Kasumi-1 (cell line): ENCODE results near the gene CHAF1A.
A peak's percentile ranks its signal among the peaks of the same experiment; 100 is the strongest.

Experiments used
- DNase-seq, 2 experiments: peaks; one replicate each; lab custom pipeline; 2025; lab: John Stamatoyannopoulos, UW

Gene CHAF1A

DNA sequence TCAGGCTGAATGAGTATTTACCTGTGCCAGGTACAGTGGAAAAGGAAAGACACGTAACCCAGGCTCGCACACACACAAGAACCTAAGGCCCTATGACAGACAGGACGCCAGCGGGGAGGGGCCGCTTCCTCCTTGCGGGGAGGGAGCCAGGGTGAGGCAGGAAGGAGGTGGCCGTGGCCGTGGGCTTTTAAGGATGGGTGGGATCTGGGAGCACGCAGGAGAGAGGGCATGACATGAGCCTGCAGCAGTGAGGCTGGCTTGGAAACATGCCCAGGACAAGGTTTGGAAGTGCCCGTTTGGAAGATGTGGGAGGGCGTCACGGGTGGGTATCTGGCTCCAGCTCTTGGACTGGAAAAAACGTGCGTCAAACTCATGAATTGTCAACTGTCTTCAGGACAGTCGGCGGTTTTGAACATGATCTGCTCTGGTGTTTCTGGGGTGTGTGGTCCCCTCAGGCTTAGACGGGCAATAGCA is 22.1 kb upstream of the CHAF1A start:
- DNase-seq: no peak

DNA sequence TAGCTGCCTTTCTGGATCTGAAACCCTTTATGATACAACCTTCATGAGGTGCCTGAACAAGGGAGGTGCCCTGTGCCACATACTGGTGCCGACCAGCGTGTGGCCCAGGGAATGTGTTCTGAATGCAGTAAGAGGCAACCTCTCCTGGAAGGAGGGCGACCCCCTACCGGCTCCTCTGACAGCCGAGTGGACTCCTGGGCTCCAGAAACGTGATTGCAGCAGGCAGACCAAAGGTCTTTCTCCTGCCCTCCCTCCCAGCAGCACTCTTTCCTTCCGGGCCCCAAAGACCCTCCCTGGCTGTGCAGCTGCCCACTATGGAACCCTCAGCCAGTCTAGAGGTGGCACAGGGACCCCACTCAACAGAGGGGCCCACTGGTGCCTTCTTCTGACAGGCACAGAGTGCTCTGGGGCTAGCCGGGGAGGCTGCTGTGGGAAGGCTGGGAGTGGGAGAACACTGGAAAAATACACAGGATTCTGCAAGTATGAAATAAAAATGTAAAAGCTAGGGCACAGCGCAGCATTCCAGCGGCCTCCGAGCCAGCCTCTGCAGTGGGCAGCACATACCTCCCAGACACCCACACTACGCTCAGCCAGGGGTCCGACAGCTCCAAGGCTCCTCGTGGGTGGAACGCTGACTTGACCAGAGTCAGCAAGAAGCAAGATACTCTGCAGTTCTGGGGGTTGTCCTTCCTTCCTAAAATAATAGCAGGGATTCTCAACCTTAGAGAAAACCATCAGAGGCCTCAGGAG is 17.0 kb upstream of the CHAF1A start:
- DNase-seq: no peak

DNA sequence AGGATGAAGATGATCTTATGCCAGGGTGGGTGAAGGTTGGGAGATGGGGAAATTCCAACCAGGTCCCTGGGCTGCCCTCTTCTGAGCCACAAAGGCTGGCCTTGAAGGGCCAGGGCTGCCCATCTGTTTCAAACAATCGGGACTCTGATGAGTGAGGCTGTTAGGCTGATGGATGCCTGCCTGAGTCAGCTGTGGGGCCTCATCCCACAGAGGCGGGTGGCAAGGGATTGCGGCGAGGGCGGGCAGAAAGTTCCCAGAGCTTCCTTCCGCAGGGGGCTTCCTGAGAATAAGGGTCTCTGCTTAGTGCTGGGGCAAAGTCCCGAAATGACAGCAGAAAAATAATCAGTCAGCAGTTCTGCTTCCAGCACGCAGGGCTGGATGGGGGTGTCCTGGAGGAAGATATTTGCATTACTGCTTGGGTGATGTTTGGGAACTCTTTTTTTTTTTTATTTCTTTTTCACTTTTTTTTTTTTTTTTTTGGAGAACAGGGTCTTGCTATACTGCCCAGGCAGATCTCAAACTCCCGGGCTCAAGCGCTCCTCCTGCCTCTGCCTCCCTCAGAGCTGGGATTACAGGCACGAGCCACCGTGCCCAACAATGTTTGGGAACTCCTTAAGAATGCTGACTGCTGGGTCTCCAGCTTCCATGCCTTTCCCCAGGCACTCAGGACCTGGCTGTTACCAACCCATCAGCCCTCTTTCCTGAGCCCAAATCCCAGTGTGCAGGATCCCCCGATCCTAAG is 16.2 kb upstream of the CHAF1A start:
- DNase-seq: no peak

DNA sequence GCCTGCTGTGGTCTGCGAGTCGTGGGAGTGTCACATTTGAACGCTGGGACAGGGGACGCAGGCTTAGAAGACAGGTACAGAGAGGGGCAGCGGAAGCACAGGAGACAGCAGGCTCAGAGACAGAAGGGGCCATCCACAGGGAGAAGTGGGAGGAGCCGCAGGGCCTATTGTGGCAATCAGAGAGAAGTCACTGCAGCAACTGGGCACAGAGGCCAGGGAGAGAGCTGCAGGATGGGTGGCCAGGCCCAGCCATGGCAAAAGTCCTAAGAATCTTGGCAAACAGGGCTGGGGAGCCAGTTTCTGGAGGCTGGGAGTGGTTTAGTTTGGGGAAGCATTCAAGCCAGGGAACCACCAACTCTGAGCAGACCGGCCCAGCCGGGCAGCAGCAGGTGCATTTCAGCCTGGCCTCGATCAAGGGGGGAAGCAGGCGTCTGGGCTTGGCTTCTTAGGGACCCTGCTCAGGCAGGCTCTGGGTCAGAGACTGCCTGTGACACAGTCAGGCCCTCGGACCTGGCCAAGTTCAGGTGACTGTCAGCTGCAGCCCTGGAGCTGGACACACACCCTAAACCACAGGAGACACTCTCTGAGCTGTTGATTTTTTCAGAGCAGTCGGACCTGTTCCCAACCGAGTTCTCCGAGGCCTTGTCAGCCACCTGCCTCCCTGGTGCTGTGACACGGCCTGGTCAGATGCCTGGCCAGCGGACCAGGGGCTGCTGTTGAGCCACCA is 13.9 kb upstream of the CHAF1A start:
- DNase-seq: no peak

DNA sequence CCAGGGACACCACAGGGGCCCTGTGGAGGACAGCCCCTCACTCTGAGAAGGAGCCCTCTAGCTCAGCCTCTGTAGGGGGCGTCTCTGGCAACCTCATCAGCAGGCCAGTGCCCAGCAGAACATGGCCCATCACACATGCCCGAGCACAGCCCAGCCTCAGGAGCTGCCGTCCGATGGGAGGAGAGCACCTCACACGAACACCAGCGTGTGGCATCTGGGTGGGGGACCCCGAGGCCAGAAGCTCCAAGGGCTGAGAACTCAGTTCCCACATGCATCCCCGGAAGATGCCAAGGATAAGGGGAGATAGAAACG is 13.4 kb upstream of the CHAF1A start:
- no peak for DNase-seq

DNA sequence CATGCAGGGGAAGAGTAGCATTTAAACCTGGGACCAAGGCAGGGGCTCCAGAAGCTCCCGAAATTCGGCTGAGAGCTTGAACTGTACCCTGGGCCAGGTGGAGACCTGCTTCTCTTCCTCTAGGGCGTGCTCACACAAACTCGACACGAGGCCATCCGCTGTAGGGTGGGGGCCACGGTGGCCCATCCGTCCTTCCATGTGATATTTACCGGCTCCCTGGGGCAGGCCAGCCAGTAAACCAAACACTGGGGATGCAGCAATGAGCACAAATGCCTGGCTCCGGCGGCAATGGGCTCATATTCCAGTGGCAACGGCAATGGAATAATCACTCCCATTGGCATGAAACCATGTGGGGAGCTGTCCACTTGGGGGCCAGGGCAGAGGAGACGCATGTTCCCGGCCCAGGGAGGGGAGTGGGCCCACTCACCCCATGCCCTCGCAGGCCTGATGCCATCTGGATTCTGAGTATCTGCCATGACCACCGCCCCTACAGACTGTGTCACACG is 12.9 kb upstream of the CHAF1A start:
- no peak for DNase-seq

DNA sequence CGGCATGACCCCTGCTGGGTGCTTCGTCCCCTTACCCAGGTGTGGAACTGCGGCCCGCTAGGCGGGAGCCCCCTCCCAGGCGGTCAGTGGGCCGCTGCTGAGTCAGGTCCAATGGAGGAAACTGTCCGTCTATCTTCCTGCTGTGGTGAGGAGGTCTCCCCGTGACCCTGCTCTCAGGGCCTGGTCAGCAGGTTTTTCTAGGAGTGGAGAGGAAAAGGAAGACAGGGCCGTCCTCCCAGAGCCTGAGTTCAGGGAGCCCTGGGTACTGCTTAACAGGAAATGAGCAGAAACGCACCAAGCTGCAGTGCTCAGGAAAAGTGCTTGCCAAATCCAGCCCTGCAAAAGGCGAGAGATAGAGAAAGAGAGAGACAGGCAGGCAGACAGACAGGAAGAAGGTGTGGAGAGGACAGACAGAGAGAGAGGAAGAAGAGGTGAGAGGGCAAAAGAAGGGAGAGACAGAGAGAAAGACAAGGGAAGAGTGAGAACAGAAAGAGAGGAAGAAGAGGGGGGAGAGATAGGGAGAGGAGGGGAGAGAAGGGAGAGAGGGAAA is 12.3 kb upstream of the CHAF1A start:
- peak; percentile 61 to 70 for DNase-seq

DNA sequence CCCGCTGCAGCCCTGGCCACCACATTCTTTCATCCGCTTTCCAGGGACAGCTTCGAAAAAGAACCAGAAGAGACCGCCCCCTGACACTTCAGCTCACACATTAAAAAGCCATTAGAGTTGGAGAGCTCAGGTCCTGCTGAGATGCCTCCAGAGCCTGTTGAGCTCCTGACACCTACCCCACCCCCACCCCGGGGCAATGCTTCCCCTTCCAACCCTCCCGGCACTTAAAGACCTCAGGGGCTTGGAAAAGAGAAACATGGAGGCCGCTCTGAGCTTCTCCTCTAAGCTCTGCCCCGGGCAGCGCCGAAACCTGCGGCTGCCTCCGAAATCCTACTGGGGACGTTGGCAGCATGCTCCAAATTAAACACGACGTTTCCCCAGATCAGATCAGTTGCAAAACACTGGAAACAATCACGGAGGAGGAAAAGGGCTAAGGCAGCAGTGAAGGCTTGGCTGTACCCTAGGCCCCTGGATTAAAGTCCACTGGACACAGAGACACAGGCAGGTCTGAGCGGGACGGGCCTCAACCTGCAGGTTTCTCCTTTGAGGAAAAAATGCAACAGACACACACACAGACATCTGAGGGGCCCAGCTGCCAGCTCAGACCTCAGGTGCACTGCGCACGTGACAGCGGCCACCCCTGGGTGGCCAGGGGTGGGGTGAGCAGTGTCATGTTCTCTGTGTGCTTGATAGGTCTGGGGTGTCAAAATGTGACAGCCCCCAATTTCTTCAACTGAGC is 11.7 kb upstream of the CHAF1A start:
- DNase-seq: peak; percentile 61 to 70

DNA sequence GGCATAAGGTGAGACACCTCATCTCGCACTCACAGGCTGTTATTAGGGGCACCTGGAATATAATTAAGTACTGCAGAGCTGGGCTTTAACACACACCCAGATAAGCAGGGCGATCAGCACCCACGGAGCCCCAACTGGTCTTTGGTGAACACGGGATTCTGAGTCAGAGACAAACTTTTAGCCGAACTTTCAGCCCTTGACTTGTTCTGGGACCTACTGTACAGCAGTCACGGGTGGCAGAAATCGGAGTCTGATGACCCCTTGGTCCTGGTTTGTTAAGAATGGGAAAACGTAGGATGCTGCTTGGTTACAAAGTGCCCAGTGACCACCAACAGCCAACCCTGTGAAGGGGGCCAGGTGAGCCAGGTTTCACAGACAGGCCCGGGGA is 11.1 kb upstream of the CHAF1A start:
- DNase-seq: no peak

DNA sequence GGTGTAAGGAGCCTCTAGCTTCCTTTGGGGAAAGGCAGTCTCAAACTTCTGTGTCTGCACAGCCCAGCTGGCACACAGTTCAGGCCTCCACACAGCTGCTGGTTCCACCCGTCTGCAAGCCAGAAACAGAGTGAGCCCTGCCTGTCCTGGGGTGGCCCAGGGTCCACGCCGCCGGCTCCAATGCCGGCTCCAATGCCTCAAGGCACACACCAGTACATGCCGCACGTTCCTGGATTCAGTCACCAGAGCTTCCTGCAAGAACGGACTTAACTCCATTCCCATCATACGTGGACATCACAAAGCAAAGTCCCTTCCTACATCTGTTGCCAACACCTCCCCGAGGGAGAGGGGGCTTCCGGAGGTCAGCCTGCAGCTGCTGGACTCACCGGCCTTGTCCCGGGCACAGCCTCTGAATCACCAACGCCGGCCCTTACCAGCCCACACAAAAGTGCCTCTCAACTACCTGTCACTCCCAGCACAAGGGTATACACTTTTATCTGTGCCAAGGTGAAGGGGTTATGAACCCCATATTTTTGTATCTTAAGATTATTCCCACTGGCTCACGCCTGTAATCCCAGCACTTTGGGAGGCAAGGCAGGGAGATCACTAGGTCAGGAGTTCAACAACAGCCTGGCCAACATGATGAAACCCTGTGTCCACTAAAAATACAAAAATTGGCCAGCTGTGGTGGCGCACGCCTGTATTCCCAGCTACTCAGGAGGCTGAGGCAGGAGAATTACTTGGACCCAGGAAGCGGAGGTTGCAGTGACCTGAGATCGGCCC is 10.5 kb upstream of the CHAF1A start:
- no peak for DNase-seq

DNA sequence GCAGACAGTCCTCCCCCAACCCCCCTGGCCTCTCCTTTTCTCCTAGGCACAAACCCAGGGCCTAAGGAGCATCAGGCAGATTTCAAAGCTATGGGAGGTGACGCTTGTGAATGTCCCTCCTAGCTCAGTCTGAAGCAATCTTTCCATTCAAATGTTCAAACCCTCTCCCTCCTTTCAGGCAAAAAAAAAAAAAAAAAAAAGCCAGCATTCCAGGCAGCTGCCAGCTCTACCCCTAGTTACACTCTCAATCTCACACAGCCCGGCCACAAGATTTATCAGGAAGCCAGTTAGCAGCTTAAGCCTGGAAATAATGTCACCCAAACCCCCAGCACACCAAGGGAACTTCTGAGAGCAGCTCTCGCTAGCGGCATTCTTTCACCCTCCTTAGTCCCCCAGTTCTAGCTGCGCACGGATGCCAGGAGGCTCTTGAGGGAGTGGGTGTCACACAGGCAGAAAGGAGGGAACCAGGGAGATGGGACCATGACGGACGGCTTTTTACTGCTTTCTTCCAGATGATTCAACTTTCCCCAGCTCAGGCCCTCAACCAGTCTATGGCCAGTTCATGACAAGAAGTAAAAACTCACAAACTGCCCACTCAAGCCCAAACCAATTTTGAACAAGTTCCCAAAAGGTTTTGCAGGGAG is 8.4 kb upstream of the CHAF1A start:
- DNase-seq: no peak

DNA sequence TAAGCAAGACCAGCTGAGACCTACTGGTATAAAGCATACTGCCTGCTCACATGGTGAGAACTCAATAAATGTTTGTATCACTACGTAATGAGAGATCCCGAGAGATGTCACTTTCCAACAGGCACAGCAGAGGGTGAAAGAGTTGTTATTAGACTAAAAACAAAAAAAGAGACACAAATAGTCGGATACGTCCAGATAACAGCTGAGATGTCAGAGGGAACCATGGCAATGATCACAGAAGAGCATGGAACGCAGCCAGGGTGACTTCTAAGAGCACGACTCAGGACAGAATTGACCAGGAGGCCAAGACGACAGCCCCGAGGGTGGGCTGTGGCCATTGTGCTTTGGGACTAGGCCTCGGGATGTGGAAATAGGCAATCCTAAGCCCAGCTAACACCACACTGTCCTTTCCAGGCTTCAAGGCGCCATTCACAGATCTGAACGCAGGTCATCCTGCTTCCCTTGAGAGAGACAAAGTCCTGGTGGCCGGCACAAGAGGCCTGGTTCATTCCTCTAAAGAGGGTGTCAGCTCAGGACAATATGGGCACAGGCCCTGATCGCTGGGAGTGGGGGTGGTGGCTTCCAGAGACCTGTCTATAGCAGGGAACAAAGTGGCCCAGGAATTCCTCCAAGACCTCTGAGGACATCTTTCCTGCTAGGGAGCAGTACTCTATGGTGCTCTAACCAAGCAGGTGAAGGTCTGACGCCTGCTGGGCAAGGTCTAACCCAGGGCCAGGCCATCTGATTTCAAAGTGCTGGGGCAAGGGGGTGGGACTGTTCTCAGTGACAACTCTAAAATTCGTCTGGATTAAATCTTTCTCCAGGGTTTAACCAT is 5.3 kb upstream of the CHAF1A start:
- DNase-seq: no peak

DNA sequence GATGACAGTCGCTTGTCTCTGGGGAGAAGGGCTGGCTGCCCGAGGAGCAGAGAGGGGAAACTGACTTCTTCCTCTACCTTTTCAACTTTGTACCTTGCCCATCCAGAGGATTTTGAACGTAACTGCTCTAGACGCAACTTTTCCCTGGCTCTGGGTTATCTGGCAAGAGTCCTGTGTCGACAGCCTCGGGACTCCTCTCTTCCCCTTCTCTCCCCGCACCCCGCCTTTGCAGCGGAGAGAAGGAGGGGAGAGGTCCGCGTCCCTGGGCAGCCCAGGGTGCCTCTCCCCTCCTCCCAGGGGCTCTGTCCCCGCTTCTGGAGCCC is 2.7 kb upstream of the CHAF1A start:
- peak; percentile 49 to 57 for DNase-seq

DNA sequence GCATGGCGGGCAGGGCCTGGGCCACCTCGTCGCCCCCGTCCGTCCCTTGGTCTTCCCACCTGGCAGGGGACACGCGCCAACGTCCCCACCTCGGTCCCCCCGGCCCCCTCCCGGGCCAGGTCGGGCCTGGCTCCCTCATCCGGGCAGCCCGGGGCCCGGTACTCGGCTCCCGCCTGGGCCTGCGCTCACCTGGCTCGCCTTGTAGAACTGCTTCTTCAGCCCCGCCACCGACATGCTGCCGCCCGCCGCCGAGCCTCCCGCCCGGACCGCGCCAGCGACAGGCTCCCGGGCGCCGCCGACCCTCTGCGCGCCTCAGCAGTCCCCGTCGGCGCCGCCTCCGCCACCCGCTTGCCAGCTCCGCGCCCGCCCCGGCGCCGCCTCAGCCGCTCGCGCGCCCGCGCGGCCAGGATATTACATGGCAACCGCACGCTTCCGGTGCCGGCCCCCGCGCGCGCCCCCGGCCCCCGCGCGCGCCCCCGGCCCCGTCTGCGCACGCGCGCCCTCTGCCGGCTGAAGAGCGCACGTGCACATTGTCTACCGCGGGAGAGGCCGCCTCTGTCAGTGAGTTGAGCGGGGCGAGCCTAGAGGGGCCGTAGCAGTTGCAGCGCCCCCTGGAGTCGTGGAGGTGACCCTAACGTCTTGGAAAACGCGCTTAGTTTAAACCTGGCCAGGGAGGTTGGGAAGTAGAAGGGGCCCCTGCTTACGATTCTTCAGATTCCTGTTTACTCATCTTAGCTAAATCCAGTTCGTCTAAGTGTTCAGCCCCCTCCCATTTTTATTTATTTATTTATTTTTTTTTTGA is 2.1 kb upstream of the CHAF1A start, which contains the start of gene SH3GL1:
Gene SH3GL1, minus strand, starts transcription at position 413 of the 802 bp plus-strand sequence. Its CDS starts 179 bp downstream, at position 234.
- DNase-seq: peak; percentile 88 to 92

DNA sequence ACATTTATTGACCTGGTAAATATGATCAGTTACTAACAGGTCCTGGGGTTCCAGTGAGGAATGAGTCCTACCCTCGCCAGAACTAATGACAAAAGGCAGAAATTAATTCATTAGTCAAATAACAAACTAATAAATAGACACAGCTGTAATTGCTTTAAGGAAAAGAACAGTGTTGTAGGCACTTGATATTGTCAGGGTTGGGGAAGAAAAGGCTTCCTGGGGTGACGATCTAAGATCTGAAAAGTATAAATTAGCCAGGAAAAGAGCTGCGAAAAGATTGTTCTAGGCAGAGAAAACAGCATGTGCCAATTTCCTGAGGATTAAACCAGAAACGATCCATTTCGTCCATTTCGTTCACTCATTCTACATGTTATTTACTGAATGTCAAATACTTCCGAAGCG is 670 bp upstream of the CHAF1A start:
- no peak for DNase-seq

DNA sequence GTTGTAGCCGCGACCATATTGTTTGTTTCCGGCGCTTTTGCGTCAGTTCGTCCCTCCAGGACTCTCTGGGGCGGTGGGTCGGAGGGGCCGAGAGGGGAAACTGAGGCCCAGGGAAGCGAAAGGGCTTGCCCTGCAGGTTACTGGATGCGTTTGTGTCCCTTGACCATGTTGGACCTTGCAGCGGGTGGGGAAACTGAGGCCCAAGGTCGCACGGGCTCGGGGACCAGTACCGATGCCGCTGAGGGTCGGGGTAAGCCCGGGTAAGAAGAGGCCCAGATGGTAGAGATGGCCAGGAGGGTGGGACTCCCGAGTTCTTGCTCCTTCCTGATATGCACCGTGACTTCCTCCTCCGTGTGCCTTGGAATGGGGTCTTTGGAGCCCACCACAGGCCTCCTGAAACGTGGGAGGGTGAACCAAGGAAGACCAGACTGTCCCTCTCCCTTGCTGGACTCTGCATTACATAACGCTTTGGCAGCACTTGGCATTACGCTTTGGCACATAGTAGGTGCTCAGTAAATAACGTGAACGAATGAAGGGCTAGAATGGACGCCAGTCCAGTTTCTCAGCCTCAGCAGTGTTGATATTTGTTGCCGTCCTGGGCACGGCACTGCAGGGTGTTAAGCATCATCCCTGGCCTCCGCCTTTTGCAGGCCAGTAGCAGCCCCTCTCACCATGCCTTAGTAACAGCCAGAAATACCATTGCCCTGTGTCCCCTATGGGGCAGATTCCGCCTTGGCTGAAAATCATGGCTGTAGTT is 743 bp downstream of the CHAF1A start:
- DNase-seq: peak in 1 of 2 experiments; percentile 15

DNA sequence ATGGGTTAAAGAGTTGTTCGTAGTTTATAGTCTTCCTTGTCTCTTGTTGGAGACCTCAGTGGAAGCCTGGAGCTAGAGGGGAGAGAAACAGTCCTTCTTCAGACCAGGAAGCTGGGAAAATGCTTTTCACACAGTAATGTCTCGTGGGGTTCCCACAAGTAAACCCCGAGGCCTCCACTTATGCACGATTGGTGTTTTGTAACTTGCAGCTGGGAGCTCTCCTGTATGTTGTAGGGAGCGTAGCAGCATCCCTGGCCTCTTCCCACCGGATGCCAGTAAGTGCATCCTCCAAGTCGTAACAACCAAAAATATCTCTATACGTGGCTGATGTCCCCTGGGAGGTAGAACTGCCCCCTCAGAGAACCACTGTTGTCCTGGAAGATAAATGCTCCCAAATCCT is 3.5 kb downstream of the CHAF1A start:
- DNase-seq: no peak

DNA sequence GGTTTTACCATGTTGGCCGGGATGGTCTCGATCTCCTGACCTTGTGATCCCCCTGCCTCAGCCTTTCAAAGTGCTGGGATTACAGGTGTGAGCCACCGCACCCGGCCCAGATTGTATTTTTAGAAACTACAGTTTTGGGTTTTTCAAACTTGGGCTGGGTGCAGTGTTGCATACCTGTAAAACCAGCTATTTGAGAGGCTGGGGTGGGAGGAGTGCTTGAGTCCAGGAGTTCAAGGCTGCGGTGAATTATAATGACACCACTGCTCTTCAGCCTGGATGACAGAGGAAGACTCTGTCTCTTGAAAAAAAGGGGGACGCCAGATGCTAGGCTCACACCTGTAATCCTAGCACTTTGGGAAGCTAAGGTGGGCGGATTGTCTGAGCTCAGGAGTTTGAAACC is 4.2 kb downstream of the CHAF1A start:
- no peak for DNase-seq
